ENCODE results near the gene C9orf85.

- TF ChIP-seq POLR2A (IDR thresholded peaks at IDR 0.05) (no peak), CTCF (IDR thresholded peaks at IDR 0.05) (no peak)
These were observed 27.4 kb upstream of the C9orf85 start for GRCh38 chr9:71884005-71884404.
